GM12874 (cell line): ENCODE data around the gene GNAQ.
A peak's percentile ranks its signal among the peaks of the same experiment; 100 is the strongest.

ENCODE experiments used
- CTCF ChIP-seq: IDR thresholded peaks from 2 replicates; pipeline ENCODE4 v1.5.1; 2011; ENCODE audit warnings: low read depth, mild to moderate bottlenecking, control low read depth, low read length, moderate library complexity; ENCODE audit not compliant: insufficient read depth

Gene GNAQ

GRCh38 chr9:77872177-77872576 lies 159.4 kb downstream of the GNAQ start:
- no peak for TF ChIP-seq CTCF

- TF ChIP-seq CTCF = no peak
Observed at GRCh38 chr9:77871483-77871882, 160.1 kb downstream of the GNAQ start.

GRCh38 chr9:77866878-77867277 lies 164.7 kb downstream of the GNAQ start:
- TF ChIP-seq CTCF = no peak

- no peak for TF ChIP-seq CTCF
Observed at GRCh38 chr9:77865385-77866047, 166.1 kb downstream of the GNAQ start.

- TF ChIP-seq CTCF = peak; percentile 13; the same call in 1 of the 2 replicates
Observed at GRCh38 chr9:77864211-77864889, 167.3 kb downstream of the GNAQ start.

- TF ChIP-seq CTCF = no peak
Observed at GRCh38 chr9:77857513-77858259, 173.9 kb downstream of the GNAQ start.

- no peak for TF ChIP-seq CTCF
Observed at GRCh38 chr9:77856615-77857014, 175.0 kb downstream of the GNAQ start.
